DMS 273 treated with DMSO at 0.1 percent for 48 hours (cell line): Measurements from ENCODE around the gene PILRA.

Experiments used
- DNase-seq: peaks from one replicate; lab custom pipeline; 2025; lab: John Stamatoyannopoulos, UW

The PILRA gene

DNA sequence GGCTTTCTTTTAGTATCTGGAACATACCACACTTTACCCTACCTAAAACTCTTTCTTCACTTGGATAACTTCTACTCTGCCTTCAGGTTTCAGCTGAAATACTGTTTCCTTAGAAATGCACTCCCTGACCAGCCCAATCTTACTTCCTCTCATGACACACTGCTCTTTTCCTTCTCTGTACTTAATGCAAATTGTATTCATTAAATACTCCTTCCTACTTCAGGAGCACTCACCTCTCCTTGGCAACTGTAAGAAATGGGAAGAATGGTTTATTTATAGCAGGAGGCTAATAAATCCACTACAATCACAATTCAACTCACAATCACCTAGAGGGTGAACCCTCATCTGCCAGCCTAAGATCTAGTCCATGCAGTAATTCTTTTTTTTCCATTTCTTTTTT is 40.1 kb downstream of the PILRA start:
- no peak for DNase-seq

- DNase-seq, result no peak
These were observed 40.6 kb downstream of the PILRA start for GRCh38 chr7:100413889-100414288.

DNA sequence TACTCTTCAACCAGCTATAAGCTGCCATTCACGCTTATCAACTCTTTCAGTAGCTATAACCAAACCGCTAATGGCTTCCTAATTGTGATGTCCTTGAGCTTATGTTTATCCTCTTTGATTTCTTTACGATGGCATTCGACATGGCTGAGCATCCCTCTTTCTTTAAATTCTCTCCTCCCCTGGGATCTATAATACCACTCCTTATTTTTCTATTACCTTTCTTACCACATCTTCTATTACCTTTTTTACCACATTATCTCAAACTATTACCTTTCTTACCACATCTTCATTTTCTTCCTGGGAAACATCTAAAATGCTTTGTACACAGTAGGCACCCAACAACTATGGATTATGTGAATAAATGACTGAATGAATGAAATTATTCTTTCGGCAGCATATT is 42.2 kb downstream of the PILRA start:
- no peak for DNase-seq

DNA sequence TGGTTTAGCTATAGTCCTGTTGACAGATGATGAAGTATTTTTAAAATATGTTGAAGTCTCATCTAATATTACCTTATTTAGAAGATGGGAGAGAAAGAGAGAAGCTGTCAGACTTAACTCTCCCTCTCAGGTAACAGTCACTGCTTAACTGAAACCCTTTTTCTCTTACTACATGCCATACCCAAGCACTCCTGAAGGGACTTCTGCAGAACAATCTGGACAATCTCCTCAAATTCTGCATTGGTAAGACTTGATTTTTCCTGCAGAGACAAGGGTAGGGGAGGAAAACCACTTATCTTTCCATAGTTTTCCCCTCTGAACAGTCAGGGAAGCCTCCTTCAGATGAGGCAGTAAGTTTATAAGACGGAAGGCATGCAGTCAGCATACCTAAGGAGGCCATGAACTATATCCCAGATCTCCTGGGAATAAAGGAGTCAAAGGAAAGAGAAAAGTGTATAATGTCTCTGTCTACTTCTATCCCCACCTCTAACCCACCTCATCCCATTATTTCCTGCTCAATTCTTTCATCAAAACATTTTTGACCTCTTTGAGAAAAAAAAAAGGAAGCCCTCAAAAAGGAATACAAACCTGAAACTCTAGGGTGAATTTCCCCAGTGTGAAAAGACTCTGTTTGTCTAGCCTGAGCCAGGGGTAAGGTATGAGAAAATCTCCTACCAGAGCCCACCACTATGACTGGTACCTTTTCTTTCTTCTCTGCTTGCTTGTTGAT is 45.8 kb downstream of the PILRA start:
- DNase-seq, result no peak

GRCh38 chr7:100419660-100420226 is 46.5 kb downstream of the PILRA start:
- no peak for DNase-seq

DNA sequence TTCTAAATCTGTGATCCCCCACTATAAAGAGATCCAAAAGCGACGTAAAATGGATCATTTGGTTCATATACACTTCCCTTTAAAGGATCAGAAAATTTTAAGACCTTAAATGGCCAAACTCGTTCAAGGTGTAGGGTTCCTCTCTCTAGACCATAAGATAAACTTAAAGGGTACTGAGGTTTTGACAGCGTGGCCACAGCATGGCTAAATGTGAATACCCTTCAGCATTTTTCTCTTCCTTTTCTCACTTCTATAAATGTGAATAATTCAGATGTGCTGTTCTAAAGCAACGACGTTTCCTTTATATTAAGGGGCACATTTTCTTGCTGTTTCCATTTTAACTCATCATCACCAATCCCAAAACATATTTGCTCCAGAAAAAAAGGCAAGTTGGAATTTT is 50.0 kb downstream of the PILRA start:
- DNase-seq, result no peak

GRCh38 chr7:100425347-100425746 is 52.1 kb downstream of the PILRA start:
- DNase-seq, result no peak

DNA sequence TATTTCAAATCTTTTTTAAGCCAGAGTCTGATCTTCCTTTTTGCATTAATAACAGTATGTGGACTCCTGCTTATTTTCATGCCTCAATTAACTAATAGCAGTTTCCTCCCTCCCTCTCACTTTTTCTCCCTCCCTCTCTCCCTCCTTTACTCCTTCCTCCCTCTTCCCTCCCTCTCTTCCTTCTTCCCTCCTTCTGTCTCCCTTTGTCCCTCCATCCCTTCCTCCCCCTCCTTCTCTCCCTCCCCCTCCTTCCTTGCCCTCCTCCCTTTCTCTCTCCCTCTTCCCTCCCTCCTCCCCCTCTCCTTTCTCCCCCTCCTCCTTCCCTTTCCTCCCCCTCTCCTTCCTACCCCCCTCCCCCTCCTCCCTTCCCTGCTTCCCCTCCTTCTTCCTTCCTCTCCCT is 53.2 kb downstream of the PILRA start:
- DNase-seq, result no peak

GRCh38 chr7:100427762-100428198 is 54.5 kb downstream of the PILRA start:
- no peak for DNase-seq

GRCh38 chr7:100428199-100428966 is 55.1 kb downstream of the PILRA start, which contains the start of gene ZCWPW1:
Gene ZCWPW1, minus strand, starts transcription at chr7:100428703. Its CDS starts 8,054 bp downstream, at chr7:100420649.
- peak; percentile 97 for DNase-seq

- peak; percentile 99 for DNase-seq
These were observed 55.8 kb downstream of the PILRA start for GRCh38 chr7:100428967-100429636.

DNA sequence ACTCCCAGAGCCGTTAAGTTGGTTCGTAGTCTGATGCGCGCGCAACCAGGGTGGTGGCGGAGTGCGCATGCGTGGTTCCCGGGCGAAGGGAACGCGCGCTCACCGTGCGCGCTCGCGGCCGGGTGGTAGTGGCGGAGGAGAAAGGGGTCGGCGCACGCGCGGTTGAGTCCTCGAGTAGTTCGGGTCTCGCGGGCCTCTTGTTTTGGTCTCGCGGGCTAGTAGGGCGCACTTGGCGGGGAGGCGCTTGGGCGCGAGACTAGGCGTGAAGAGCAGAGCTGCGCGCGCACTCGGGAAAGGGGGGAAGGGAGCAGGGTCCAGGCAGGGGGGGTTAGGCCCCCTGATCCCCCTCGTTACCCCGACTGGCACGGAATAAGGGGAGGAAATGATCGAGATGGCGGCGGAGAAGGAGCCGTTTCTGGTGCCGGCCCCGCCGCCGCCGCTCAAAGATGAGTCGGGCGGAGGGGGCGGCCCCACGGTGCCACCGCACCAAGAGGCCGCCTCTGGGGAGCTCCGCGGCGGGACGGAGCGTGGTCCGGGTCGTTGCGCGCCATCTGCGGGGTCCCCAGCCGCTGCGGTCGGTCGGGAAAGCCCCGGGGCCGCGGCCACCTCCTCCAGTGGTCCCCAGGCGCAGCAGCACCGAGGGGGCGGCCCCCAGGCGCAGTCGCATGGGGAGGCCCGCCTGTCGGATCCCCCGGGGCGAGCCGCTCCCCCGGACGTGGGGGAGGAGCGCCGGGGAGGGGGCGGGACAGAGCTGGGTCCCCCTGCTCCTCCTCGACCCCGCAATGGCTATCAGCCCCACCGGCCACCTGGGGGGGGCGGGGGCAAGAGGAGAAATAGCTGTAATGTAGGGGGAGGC is 56.6 kb downstream of the PILRA start, which contains the start of gene MEPCE:
Gene MEPCE, plus strand, starts transcription at position 195 of the 856 bp plus-strand sequence. Its CDS starts 188 bp downstream, at position 383.
- peak; percentile 93 for DNase-seq

DNA sequence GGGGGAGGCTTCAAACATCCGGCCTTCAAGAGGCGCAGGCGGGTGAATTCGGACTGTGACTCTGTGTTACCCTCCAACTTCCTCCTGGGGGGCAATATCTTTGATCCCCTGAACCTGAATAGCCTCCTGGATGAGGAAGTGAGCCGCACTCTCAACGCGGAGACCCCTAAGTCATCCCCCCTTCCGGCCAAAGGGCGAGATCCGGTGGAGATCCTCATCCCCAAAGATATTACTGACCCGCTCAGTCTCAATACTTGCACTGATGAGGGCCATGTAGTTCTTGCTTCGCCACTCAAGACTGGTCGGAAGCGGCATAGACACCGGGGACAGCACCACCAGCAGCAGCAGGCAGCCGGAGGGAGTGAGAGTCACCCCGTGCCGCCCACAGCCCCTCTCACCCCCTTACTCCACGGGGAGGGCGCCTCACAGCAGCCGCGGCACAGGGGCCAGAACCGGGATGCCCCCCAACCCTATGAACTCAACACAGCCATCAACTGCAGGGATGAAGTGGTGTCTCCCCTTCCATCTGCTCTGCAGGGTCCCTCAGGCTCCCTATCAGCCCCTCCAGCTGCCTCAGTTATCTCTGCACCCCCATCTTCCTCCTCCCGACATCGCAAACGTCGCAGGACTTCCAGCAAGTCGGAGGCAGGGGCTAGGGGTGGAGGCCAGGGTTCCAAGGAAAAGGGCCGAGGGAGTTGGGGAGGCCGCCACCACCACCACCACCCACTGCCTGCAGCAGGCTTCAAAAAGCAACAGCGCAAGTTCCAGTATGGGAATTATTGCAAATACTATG is 57.4 kb downstream of the PILRA start:
- no peak for DNase-seq

GRCh38 chr7:100431286-100431735 is 58.0 kb downstream of the PILRA start:
- DNase-seq, result no peak

GRCh38 chr7:100432053-100432452 is 58.8 kb downstream of the PILRA start:
- no peak for DNase-seq

GRCh38 chr7:100432621-100433275 is 59.5 kb downstream of the PILRA start:
- no peak for DNase-seq

GRCh38 chr7:100433276-100433591 is 59.9 kb downstream of the PILRA start:
- DNase-seq, result no peak

DNA sequence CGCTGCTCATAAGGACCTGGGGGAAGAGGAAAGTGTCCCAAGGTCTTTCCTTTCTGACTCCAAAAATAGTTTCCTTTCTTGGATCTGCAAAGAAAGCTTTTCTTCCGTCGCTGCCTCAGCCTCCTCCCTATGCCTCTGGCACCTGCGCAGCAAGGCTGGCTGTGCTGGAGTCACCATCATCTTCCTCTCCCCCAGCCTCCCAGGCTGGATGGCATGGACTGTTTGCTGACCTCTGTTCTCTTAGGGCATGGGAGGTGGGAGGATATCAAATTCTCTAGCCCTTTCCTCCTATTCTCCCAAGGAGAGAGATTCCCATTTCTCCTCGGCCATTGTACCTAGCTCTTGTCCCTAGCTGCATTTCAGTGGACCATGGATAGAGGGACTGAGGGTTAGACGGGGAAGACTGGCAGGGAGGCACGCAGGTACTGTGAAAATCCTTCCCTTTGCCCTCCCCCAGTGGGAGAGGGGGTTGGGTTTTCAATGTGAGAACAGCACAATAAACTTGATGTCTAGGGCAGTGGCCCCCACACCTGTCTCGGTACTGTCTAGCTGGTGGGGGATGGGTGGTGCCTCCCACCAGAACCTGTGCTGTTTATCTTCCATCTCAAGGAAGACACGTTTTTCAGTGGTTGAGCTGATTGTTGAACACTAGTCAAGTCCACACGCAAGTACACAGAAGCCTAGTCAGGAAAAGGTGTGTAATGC is 60.5 kb downstream of the PILRA start:
- DNase-seq, result no peak
